Measurements from ENCODE around the gene POC1A. TPM values are rescaled to one million over a fixed set of nuclear protein-coding genes. Genes with fewer than 3 reads are reported as not detected.
"Not testable (repeated sequence)": the region's sequence is repeated elsewhere in the genome, so short reads cannot be mapped to it uniquely, and the experiment has no call there.

POC1A gene
- total RNA-seq, 1 donor from 2014 or later: 5.7 TPM

GRCh38 chr3:52046186-52046901, 107.9 kb downstream of the POC1A start:
- no peak for DNase-seq (ENCODE audit: low spot score)
- peak overlapping the region; percentile 97 for H3K27ac Mint-ChIP-seq (ENCODE audit: unreplicated experiment)
- peak overlapping the region; percentile 50 for H3K4me3 Mint-ChIP-seq (ENCODE audit: unreplicated experiment)
- TF ChIP-seq, protein P1, sequence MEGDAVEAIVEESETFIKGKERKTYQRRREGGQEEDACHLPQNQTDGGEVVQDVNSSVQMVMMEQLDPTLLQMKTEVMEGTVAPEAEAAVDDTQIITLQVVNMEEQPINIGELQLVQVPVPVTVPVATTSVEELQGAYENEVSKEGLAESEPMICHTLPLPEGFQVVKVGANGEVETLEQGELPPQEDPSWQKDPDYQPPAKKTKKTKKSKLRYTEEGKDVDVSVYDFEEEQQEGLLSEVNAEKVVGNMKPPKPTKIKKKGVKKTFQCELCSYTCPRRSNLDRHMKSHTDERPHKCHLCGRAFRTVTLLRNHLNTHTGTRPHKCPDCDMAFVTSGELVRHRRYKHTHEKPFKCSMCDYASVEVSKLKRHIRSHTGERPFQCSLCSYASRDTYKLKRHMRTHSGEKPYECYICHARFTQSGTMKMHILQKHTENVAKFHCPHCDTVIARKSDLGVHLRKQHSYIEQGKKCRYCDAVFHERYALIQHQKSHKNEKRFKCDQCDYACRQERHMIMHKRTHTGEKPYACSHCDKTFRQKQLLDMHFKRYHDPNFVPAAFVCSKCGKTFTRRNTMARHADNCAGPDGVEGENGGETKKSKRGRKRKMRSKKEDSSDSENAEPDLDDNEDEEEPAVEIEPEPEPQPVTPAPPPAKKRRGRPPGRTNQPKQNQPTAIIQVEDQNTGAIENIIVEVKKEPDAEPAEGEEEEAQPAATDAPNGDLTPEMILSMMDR (IDR thresholded peaks at IDR 0.05): no peak
- no peaks in the 10 kb centered on the region for H3K27me3 Mint-ChIP-seq (ENCODE audit: low read depth)
- peaks cover 58% of the 10 kb centered on the region for H3K4me1 Mint-ChIP-seq (ENCODE audit: low read depth)
- no peaks in the 10 kb centered on the region for H3K9me3 Mint-ChIP-seq (ENCODE audit: low read depth)
- H3K36me3 Mint-ChIP-seq (ENCODE audit: low read depth): peaks cover 10% of the 10 kb centered on the region

- no peaks in the 10 kb centered on the region for H3K9me3 Mint-ChIP-seq (ENCODE audit: low read depth)
- no peak overlapping the region for H3K4me3 Mint-ChIP-seq (ENCODE audit: unreplicated experiment)
- DNase-seq (ENCODE audit: low spot score): no peak
- H3K27me3 Mint-ChIP-seq (ENCODE audit: low read depth): no peaks in the 10 kb centered on the region
- peaks cover 5% of the 10 kb centered on the region for H3K36me3 Mint-ChIP-seq (ENCODE audit: low read depth)
- H3K4me1 Mint-ChIP-seq (ENCODE audit: low read depth): peaks cover 64% of the 10 kb centered on the region
- TF ChIP-seq, protein P1 (IDR thresholded peaks at IDR 0.05): no peak
- peak overlapping the region; percentile 97 for H3K27ac Mint-ChIP-seq (ENCODE audit: unreplicated experiment)
These were observed 109.2 kb downstream of the POC1A start for GRCh38 chr3:52044869-52045619.

DNA sequence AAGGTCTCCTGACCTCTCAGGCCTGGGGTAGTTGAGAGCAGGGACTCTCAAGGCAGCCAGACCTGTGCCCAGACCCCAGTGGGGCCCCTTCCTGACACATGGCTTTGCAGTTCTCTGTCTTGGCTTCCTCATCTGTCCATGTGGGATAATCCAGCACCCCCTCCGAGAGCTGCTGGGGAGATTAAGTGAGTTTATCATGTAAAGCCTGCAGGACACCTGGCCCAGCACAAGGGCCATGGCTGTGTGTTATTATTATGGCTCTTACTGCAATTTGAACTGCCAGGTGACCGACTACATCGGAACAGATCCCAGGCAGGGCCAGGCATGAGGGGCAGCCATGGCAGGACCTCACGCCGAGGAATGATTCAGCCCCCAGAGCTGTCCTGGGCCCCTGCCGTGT, 110.5 kb downstream of the POC1A start:
- H3K4me1 Mint-ChIP-seq (ENCODE audit: low read depth): peaks cover 58% of the 10 kb centered on the region
- no peak for DNase-seq (ENCODE audit: low spot score)
- peak overlapping the region; percentile 97 for H3K27ac Mint-ChIP-seq (ENCODE audit: unreplicated experiment)
- no peak overlapping the region for H3K4me3 Mint-ChIP-seq (ENCODE audit: unreplicated experiment)
- TF ChIP-seq, protein P1 (IDR thresholded peaks at IDR 0.05): no peak
- no peaks in the 10 kb centered on the region for H3K27me3 Mint-ChIP-seq (ENCODE audit: low read depth)
- no peaks in the 10 kb centered on the region for H3K9me3 Mint-ChIP-seq (ENCODE audit: low read depth)
- no peaks in the 10 kb centered on the region for H3K36me3 Mint-ChIP-seq (ENCODE audit: low read depth)

- peaks cover 52% of the 10 kb centered on the region for H3K4me1 Mint-ChIP-seq (ENCODE audit: low read depth)
- not testable (repeated sequence) for H3K27me3 Mint-ChIP-seq (ENCODE audit: low read depth); H3K27ac Mint-ChIP-seq (ENCODE audit: unreplicated experiment); DNase-seq (ENCODE audit: low spot score); H3K4me3 Mint-ChIP-seq (ENCODE audit: unreplicated experiment); H3K36me3 Mint-ChIP-seq (ENCODE audit: low read depth); H3K9me3 Mint-ChIP-seq (ENCODE audit: low read depth)
These were observed 111.2 kb downstream of the POC1A start for GRCh38 chr3:52043039-52043438.

- no peak overlapping the region for H3K4me3 Mint-ChIP-seq (ENCODE audit: unreplicated experiment)
- H3K36me3 Mint-ChIP-seq (ENCODE audit: low read depth): no peaks in the 10 kb centered on the region
- no peaks in the 10 kb centered on the region for H3K27me3 Mint-ChIP-seq (ENCODE audit: low read depth)
- no peak for DNase-seq (ENCODE audit: low spot score)
- TF ChIP-seq, protein P1 (IDR thresholded peaks at IDR 0.05): peak; percentile 66
- H3K9me3 Mint-ChIP-seq (ENCODE audit: low read depth): no peaks in the 10 kb centered on the region
- no peak overlapping the region for H3K27ac Mint-ChIP-seq (ENCODE audit: unreplicated experiment)
- peaks cover 36% of the 10 kb centered on the region for H3K4me1 Mint-ChIP-seq (ENCODE audit: low read depth)
These were observed 113.0 kb downstream of the POC1A start for GRCh38 chr3:52041118-52041731.

All from chondrocyte (in vitro differentiated cells).